Measurements from ENCODE around the gene SLC40A1.
A peak's percentile ranks its signal among the peaks of the same experiment; 100 is the strongest.

The SLC40A1 gene

DNA sequence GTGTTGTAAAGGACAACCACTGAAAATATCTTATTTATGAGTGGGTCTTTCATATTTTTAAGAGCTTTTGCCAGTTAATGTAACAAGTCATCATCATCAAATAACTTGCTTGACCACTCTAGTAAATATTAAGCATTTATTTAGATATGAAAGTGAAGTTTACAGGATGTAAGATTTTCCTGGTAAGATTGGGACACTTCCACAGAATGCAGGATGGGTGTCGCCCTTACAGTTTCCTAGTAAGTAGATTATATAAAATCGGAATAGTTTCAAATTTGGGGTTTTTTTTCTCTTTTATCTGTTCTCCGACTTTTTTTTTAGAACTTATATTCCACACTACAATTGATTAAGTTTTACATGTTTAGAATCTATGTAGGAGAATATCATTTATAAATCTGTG, 14.8 kb upstream of the SLC40A1 start:
- DNase-seq: no peak

DNA sequence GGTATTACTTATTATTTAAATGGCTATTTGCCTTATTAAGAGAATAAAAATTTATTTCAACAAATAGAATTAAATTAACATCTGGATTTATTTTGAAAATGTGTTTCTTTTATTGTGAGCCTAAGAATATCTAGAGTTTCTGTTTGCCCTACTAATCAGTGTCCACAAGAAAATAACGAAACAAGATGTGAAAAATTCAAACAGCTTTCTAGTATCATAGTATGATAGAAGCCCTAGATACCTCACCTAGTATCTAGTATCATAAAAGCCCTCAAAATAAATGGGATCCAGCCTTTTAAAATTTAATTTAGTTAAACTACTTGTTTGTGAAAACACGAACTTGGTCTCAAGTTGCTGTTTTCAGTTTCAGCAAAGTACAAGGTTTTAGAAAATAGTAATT, 13.7 kb upstream of the SLC40A1 start:
- no peak for DNase-seq

DNA sequence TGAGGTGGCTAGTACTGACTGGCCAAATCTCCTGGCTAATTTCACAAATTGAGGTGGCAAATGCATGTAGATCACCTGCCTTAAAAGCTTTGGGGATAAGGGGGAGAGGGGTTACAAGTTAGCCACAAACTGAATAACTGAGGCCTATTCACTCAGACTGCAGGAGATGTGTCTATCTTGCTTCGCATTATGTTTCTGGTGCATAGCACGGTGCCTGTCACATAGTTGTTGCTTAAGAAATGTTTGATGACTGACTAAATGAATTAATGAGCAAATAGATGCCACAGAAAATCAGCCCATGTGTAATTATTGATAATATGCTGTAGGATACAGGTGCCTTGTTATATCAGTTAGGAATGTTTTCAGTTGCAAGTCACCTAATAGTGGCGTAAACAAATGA, 12.5 kb upstream of the SLC40A1 start:
- no peak for DNase-seq

DNA sequence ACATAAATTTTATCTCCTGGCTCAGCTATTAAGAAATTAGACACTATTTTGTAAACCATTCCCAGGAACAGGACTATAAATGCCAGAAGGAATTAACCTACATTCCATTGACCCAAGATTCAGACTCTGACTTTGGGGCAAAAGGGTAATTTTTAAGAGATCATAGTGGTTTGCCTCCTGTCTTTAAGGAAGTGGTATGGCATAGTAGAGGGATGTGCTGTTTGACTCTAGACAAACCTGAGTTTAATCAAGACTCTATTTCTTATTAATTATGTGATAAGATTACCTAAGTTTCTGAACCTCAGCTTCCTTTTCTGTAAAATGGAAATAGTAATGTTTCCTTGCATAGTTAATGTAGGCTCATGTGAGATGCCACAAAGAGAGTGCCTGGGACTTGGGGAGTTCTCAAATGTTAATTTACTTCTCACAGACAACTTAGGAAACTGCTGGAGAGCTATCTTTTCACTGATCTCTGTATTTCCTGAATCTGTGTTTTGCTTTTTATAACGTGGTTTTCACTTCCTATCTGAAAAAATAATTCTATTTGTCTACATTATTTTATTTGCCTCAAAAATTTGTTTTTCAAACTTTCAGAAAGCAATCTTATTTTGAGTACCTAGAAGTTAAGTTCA, 11.9 kb upstream of the SLC40A1 start:
- DNase-seq: no peak

DNA sequence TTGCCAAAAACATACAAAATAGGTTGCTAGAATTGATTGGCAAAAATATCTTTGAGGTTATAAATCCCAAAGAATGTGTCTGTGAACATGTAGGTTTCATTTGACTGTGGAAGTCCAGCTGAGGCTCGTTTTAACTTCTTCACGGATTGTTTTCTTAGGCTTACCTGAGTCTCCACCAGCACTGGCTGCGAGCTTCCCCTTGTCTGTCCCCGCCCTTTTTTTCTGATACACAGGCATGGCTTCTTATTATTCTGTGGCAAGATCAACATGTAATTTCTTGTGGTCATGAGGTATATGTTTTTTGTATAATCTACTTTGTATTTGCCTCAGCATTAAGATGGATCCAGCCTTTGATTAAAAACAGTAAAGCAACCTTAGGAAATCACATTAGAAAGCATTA, 7.2 kb upstream of the SLC40A1 start:
- no peak for DNase-seq

DNA sequence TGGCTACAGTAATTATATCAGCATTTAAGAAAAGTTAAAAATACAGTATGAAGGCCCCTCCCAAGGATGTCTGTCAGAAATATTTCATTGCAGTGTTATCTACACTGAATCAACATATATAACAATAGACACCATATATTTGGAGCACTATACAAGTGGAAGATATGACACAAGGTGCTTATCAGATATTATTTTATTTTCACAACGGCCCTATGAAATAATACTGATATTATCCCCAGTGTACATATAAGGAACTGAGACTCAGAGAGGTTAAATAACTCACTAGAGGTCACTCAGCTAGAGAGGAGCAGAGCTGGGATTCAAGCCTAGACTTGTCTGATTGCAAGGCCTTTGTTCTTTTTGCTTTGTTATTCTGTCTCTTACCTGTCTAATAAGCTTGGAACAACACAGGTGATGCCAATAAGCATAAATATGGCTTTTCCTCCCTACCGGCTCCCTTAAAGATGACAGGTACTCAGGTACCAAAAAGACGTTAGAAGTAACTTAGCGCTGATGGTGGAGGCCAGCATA, 4.7 kb upstream of the SLC40A1 start:
- no peak for DNase-seq

DNA sequence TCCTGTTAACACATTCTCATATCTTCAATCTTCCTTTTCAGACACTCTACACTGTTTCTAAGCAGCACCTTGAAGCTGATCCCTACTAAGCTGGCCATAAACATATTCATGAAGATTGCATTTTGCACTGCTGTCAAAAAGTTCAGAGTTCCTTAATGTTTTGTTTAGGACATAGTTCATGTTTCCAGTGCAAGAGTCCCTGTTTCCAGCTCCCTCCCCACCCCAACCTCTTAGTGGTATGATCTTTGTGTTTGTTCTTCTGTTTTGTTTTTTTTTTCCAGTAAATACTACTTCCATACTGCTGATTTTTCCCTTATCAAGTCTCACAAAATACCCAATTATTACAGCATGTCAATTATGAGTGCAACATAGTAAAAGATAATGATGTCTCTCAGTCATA, 4.1 kb upstream of the SLC40A1 start:
- no peak for DNase-seq

DNA sequence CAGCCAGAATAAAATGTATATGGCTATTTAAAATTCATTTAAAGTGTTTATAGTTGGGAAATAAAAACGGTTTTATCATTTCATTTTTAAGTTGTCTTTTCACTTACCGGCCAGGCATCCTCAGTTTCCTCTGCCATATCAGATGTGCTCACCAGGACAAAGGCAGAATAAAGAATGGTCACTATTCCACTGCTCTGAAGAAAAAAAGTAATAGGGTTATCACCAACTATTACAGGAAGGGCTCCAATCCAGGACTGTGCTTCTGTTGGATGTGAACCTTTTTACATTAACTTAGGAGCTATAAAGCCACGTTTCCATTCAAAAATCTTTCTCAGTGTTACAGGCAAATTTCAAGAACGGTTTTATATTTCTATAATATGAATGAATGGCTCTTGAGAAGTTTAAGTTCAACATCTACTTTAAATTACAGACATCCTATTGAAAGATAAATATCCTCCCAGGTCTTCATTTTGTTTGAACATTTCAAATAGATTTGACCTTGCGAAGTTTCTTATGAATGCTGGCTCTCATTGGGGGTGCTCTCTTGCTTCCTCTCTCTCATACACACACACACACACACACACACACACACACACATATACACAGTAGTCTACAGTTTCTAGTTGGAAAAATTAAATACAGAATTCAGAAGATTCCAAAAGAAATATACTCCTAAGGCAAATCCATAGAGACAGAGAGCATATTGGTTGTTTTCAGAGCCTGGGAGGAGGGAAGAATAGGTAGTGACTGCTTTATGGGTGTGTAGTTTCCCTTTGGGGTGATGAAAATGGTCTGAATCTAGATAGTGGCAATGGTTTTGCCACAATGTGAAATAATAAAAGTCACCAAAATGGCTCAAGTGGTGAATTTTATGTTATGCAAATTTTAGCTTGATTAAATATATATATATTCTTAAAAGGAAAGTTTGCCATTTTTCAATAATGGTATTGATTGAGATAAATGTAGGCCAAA, 2.9 kb upstream of the SLC40A1 start:
- DNase-seq: no peak

DNA sequence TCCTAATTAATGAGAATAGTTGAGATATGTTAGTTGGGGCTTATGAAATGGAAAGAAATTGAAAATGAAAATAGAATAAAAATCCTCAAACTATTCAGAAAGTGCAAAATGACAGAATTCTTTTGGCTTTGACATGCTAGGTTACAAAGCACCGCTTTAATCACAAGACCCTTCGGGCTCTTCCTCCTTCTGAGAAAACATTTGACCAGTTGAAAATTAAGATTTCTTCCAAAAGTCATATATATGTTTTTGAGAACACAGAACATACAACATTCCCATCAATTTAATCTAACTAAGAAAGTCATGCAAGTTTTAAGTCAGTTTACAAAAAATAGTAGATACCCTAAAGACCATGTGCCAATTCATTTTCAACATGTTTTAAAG, 2.2 kb upstream of the SLC40A1 start:
- DNase-seq: no peak

DNA sequence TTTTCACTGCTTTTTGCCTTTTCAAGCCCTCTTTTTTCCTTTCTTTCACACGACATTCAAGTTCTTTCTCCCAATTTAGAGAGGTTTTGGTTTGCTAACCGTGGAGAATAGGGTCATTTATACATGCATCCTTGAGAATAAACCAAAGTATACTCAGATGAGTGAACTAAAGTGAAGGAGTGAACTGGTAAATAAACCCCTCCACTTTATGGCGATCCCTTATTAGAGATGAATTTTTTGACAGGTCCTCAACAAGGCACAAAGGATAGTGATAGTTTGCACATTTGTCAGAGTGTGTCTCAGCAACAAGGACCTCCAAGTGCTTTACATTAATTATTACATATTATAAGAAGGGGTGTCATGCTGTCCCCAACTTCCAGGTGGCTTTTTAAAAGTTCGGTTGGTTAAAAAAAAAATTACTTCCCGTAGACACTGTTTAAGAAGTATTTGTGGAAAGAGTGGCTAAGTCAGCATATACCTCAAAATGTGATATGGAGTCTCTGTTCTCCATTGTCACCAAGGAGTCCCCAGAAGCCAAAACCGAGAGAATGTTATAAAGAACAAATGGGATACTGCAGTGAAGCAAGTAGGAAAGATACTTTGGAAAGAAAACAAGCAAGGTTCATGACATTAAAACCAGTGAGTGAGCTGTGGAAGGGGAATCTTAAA, 1.7 kb upstream of the SLC40A1 start:
- DNase-seq: no peak

DNA sequence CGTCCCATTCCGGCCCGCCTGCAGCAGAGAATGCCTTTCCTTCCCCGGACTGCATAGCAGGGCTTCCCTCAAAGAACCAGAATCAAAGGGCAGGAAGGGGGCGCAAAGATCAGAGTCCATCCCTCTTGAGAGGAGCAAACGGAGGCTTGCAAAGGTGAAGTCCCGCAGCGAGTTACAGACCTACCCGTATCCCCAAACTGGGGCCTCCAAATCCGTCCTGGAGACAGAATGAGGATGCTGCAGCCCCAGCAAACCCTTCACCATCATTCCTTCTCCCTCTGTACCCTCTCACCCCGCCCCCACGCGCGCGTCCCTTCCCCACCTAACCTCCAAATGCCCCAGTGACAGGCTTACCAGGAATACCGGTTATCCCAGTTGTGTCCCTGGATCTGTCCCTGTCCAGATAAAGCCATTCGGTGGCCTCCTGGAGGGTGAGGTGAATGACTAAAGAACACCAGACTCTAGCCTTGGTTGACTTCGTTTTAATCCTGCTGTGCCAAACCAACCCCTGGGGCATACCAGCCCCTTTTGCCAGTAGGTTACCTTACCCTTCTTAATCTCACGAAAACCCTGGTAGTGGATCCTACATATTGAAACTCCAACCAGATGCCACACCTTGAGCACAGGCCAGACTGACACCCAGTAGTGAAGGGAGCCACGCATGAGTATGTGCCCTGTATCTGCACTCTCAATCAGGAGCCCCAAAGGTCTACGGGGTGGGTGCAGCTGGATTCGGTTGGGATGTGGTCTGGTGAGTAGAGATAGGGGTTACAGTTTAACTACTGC, 961 bp upstream of the SLC40A1 start:
- peak in 2 of 4 experiments; percentile 16 to 18 for DNase-seq

DNA sequence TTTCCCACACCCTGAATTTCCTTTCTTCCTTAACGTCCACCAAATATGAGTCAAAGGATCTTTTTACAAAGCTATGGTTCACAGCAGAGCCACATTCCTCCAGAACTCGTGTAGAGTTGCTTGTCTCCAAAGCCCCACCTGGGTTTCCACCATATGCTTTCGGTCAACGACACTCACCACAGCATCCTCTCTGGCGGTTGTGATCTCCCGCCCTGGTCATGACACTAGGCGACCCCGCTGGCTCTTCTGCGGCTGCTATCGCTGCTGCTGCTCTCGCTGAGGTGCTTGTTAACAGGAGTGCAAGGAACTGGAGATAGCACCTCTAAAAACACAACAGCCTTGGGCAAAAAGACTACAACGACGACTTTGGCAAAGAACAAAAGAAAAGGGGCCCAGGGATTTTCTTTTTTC, 340 bp downstream of the SLC40A1 start:
- peak in 1 of 4 experiments; percentile 19 for DNase-seq

DNA sequence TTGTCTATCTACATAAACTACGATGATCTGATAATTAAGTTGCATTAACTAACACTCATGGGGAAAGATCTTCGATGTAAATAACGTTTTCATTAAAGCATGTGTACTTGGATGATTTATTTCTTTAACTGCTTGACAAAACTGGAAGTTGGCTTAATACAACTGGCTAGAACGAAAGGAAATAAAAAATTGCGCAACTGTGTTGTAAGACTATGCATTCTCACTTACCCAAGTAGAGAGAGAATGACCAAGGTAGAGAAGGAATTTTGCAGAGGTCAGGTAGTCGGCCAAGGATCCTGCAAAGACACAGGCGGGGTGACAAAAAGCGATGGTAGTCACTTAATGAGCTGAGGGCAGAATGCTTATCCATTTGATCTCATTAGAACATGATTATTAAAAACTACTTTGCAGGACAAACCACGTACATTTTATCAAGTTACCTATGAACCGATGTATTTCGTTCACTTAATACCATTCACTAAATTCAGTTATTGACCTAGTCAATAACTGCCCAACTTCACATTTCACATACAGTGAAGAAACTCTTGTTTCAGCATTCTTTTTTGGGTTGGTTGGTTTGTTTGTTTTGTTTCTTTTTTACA, 900 bp downstream of the SLC40A1 start:
- no peak for DNase-seq

DNA sequence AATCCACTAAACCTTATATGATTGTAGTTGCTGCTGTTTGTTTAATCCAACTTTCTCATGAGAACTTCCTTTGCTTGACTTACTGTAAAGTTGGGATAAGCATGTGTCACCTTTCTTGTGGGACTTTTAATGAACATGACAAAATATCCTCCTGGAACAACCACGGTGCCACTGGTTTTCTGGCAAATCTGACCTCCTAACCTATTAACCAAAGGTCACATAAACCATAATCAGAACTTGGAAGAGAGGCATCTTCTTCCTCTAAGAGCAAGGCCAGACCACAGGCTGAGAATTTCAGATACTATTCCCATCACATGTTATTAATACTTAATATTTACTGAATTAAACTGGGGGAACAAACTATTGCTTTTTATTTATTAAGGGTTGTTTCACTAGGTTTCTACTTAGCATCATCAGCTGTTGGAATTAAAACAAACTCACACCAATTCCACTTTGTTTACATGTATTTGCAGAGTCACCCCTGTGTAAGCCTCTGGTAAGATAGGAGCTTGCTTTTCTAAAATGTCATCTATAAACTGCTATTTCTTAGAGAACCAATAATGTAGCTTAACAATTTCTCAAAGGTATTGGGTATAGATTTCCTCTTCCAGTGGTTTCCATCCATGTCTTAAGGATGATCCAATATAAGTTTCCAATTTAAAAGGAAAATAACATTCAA, 2.2 kb downstream of the SLC40A1 start:
- DNase-seq: no peak

DNA sequence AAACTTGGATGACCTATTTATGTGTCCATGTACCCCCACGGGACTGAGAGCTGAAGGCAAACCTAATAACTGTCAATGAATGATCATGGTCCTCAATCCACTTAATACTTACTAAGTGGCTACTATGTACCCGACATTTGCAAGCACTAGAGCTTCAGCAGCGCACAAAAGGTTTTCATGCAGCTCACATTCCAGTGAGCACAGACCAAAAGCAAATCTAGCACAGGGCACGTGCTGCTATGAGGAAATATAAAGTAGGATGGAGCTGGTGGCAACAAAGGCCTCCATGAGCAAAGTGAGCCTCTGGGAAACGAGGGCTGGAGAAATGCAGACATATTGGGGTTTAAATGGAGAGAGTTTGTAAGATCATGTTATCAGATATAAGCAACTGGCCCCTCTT, 3.5 kb downstream of the SLC40A1 start:
- no peak for DNase-seq

DNA sequence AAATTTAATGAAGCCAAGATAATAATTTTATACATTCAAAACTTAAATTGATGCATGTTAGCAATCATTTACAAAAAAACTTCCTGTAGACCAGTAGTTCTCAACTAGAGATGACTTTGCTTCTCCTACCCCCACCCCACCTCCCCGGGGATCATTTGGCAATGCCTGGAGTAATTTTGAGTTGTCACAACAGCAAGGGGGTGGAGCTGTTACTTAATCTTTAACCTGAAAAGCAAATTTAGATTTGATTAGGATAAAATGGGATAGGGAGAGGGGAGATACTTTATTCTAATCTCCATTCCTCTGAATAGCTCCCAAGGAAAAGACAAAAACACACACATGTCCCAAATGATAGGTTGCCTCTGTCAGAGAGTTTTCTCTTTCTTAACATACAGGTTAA, 4.2 kb downstream of the SLC40A1 start:
- DNase-seq: no peak

DNA sequence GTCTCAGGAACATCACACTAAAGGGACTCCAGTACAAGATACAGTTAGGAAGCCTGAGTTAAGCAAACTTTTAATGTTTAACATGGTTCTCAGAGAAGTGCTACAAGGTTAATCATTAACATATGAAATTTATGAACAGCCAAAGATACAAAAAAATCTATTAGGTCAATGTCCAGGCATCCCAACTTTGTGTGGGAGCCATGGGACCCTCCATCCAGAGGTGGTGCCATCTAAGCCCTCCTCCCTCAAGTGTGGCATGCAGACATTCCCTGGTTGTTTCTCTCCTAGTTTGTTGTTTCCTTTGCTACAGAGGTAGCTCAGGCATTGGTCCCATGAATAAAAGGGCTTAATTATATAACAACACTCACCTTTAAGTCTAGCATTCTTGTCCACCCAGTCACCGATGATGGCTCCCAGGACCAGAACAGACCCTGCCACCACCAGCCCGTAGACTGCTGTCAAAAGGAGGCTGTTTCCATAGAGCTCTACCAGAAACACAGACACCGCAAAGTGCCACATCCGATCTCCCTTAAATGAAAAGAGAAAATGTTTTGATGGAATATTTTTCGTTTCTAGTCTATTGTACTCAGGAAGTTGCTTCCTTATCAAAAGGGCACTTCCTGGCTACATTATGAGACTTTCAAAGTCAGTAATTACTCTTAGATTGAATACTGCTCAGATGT, 5.7 kb downstream of the SLC40A1 start:
- DNase-seq: no peak

DNA sequence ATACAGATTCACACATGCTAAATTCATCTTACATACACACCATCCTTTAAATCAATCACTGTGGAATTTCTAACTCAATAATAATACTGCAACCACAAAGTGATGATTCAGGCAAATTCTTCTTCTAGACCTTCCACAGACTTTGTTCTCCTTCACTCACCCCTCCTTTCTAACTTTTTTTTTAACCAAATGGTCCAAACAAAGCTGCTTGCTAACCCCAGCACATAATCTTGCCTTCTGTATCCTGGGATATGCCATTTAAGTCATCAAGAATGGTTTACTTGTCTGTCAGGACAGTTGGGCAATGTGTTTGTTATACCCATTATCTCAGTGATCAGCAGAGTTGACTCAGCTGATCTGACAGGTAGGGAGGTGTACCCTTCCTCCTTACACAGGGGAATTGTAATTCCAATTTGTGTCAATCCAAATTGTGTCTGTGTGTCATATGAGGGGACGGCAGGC, 10.0 kb downstream of the SLC40A1 start:
- DNase-seq: no peak

DNA sequence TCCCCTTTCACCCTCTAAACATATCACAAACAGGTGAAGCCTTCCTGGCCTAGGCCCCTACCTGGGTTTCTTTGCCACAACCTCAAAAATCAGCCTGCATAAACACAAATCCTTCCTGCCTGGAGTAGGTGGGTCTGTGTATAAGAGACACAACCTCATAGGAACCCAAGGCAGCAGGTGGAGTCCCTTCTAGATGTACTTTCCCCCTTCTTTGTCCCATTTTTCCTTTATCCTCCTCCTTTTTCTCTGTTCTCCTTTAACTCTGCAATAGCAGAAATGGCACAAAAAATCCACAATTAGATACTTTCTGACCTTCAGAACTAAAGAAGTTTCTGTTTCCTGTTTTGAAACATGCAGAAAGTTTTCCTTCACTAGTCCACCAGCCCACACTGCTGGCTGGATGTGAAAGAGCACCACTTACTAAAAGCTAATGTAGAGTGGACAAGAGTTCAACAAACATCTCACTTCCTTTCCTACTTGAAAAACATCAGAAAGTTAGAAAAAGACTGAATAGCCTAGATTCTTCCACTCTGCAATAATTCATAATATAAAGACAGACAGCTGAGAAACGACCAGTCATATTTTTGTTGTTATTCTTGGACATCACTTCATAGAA, 11.2 kb downstream of the SLC40A1 start:
- no peak for DNase-seq

DNA sequence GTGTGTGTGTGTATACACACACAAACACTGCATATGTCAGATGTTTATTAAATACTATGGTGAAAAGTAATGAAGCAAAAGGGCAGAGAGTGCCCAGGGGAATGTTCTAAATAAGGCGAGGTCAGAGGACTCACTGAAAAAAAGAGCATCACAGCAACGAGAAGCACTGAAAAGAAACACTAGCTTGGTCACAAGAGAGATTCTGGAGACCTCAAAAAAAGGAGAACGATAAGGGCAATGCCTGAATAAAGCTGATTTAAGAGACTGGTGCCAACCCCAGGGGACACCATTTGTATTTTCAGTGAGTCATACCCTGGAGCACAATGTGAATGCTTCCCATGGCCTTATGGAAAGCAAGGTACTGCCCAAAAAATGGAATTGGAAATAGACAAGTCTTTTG, 14.5 kb downstream of the SLC40A1 start:
- DNase-seq: no peak
